ENCODE data around the gene NPM1. TPM values are rescaled to one million over a fixed set of nuclear protein-coding genes. Genes with fewer than 3 reads are reported as not detected.

NPM1 gene
- total RNA-seq, 5 donors from 2014 or later (not counting 1 experiment from before 2014, with no cell fraction given), result 940 to 1,150 (median 989) TPM

DNA sequence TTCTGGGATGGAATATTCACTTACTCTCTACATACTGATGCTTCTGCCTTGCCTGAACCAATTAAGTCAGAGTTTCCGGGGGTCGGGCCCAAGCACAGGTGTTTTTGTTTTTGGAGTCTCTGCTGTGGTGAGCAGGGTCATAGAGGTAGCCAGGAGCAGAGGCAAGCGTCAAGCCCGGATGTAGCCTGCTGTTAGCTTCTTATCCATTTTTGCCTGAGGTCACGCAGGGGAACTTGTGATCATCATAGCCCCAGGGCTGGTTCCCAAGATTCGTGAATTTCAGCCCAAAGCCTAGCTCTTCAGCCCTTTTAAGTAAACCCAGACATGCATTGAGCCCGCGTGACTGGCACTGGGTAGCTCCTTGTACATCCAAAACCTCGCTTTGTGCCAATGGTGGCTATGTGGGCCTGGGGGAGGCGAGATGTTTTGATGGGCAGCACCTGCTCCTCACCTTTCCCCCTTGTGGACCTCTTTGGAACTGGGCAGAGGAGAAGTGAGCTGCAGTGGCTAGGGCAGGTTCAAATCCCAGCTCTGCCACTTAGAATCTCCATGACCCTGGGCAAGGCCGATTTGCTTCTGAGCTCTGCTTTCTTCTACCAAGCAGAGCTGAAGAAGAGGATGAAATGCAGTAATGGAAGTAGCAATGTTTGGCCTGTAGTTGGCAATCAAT lies 65.5 kb downstream of the NPM1 start:
- Histone ChIP-seq H3K36me3 (ENCODE audit: control insufficient read depth in 2 of 2, extremely low read depth in 1 of 2, insufficient read depth in 1 of 2, low read length in 1 of 2) (no peaks in the 10 kb centered on the region), H3K27me3 (replicated peaks in 1 of 2; ENCODE audit: control insufficient read depth in 2 of 2, extremely low read depth in 1 of 2, insufficient read depth in 2 of 2, low read length in 1 of 2) (peaks cover 3 to 52% of the 10 kb centered on the region in 2 experiments), H3K27ac (ENCODE audit: low read length) (no peak overlapping the region), H3K9me3 (no peaks in the 10 kb centered on the region), H3K4me3 (ENCODE audit: control insufficient read depth in 1 of 2, extremely low read depth in 1 of 2, low read length in 1 of 2) (no peak overlapping the region), H3K4me1 (ENCODE audit: control insufficient read depth in 1 of 2, extremely low read depth in 1 of 2, insufficient read depth in 2 of 2, low read length in 2 of 2) (peaks cover 0 to 4% of the 10 kb centered on the region in 2 experiments)
- ChIA-PET POLR2A (interaction anchor here in 1 of 2 donors (0.6 kb wide), 1 partner anchor 9 kb away, joined by 3 read pairs; no protein-coding TSS in a partner anchor), CTCF (interaction anchor here in 1 of 2 donors (0.5 kb wide), 1 partner anchor 712 kb away, joined by 4 read pairs; no protein-coding TSS in a partner anchor)
- peaks cover 53 to 60% of the 10 kb centered on the region in 2 donors for H3K27me3 Mint-ChIP-seq
- no peak overlapping the region for H3K4me3 Mint-ChIP-seq
- DNase-seq (no peak), ATAC-seq (replicated peaks in 1 of 4) (no peak)
- H3K27ac Mint-ChIP-seq, result no peak overlapping the region
- no peaks in the 10 kb centered on the region for H3K9me3 Mint-ChIP-seq
- peaks cover 4 to 8% (median 6%) of the 10 kb centered on the region in 3 donors for H3K4me1 Mint-ChIP-seq
- no peaks in the 10 kb centered on the region for H3K36me3 Mint-ChIP-seq
- 87% methylated on average over 6 of the region's 11 CpGs for WGBS (ENCODE audit: insufficient coverage)

DNA sequence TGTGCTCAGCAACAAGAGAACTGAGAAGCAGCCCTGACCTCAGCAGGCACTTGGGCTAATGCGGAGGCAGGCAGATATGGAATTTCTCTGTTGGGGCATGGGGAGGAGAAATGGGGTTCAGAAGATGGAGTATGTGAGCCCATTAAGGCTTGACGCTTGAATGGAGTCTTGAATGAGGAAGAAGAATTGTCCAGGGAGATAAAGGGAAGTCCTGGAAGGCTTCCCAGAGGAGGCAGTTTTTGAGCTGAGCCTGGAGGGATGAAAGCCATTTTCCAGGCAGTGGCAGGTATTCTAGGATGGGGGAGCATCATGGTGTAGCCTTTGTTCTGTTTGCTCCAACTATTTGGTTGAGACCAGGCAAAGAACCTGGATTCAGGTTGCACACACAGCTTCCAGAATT lies 66.3 kb downstream of the NPM1 start:
- Histone ChIP-seq H3K9me3 (no peaks in the 10 kb centered on the region), H3K36me3 (ENCODE audit: control insufficient read depth in 2 of 2, extremely low read depth in 1 of 2, insufficient read depth in 1 of 2, low read length in 1 of 2) (no peaks in the 10 kb centered on the region), H3K4me3 (ENCODE audit: control insufficient read depth in 1 of 2, extremely low read depth in 1 of 2, low read length in 1 of 2) (no peak overlapping the region), H3K27me3 (replicated peaks in 1 of 2; ENCODE audit: control insufficient read depth in 2 of 2, extremely low read depth in 1 of 2, insufficient read depth in 2 of 2, low read length in 1 of 2) (peaks cover 3 to 46% of the 10 kb centered on the region in 2 experiments), H3K4me1 (ENCODE audit: control insufficient read depth in 1 of 2, extremely low read depth in 1 of 2, insufficient read depth in 2 of 2, low read length in 2 of 2) (peaks cover 0 to 4% of the 10 kb centered on the region in 2 experiments), H3K27ac (ENCODE audit: low read length) (no peak overlapping the region)
- H3K4me1 Mint-ChIP-seq, result peaks cover 4 to 8% (median 6%) of the 10 kb centered on the region in 3 donors
- H3K36me3 Mint-ChIP-seq, result no peaks in the 10 kb centered on the region
- no peak overlapping the region for H3K27ac Mint-ChIP-seq
- WGBS (ENCODE audit: insufficient coverage), result 95% methylated on average over 2 of the region's 2 CpGs
- CTCF ChIA-PET, result no interaction called here
- no peak overlapping the region for H3K4me3 Mint-ChIP-seq
- no peaks in the 10 kb centered on the region for H3K9me3 Mint-ChIP-seq
- no peak for DNase-seq
- no peak for ATAC-seq (replicated peaks in 1 of 4)
- POLR2A ChIA-PET, result no interaction called here
- peaks cover 45 to 52% of the 10 kb centered on the region in 2 donors for H3K27me3 Mint-ChIP-seq

DNA sequence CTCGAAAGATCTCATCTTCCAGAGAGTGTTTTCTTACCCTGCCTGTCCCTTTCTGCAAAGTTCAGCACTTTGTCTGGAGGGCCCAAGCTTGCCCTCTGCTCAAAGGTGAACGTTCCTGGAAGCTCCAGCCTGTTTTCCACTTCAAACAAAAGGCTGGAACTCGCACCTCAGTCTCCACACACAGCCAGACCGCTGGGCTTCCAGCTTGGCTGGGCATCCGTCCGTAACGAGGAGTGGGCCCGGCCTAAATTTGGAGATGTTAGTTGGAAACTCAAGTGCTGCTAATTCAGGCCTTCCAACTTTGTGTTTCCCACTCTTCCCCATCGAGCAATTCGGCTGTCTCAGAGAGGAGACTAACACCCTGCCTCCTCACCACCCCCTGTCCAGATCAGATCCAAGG lies 66.9 kb downstream of the NPM1 start:
- DNase-seq, result no peak
- no peaks in the 10 kb centered on the region for H3K36me3 Mint-ChIP-seq
- peaks cover 3 to 41% of the 10 kb centered on the region in 2 experiments for H3K27me3 ChIP-seq (replicated peaks in 1 of 2; ENCODE audit: control insufficient read depth in 2 of 2, extremely low read depth in 1 of 2, insufficient read depth in 2 of 2, low read length in 1 of 2)
- no peak overlapping the region for H3K27ac ChIP-seq (ENCODE audit: low read length)
- ChIA-PET POLR2A (no interaction called here), CTCF (no interaction called here)
- H3K27me3 Mint-ChIP-seq, result peaks cover 43 to 51% of the 10 kb centered on the region in 2 donors
- no peak overlapping the region for H3K4me3 ChIP-seq (ENCODE audit: control insufficient read depth in 1 of 2, extremely low read depth in 1 of 2, low read length in 1 of 2)
- H3K4me3 Mint-ChIP-seq, result no peak overlapping the region
- no peaks in the 10 kb centered on the region for H3K9me3 ChIP-seq
- peaks cover 4 to 8% (median 6%) of the 10 kb centered on the region in 3 donors for H3K4me1 Mint-ChIP-seq
- no peak for ATAC-seq (replicated peaks in 1 of 4)
- no peak overlapping the region for H3K27ac Mint-ChIP-seq
- no peaks in the 10 kb centered on the region for H3K9me3 Mint-ChIP-seq
- H3K4me1 ChIP-seq (ENCODE audit: control insufficient read depth in 1 of 2, extremely low read depth in 1 of 2, insufficient read depth in 2 of 2, low read length in 2 of 2), result peaks cover 0 to 4% of the 10 kb centered on the region in 2 experiments
- 73% methylated on average over 4 of the region's 10 CpGs for WGBS (ENCODE audit: insufficient coverage)
- no peaks in the 10 kb centered on the region for H3K36me3 ChIP-seq (ENCODE audit: control insufficient read depth in 2 of 2, extremely low read depth in 1 of 2, insufficient read depth in 1 of 2, low read length in 1 of 2)

DNA sequence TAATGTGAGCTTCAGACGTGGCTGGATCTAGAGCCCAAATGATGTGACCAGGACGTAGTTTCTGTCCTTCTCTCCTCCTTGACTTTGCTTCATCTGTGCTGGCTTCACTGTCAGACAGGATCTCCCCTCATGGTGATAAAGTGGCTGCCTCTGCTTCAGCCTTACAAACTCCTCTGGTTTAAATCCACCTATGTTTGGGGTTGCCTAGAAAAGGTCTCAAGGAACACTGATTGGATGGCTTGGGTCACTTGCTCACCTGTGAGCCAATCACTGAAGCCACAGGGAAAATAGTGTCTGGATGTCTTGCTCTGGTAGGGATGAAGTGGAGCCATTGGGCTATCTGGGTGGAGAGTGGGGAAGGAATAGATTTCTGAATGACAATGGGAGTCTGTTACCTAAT lies 67.9 kb downstream of the NPM1 start:
- Mint-ChIP-seq H3K27me3 (peaks cover 35 to 45% of the 10 kb centered on the region in 2 donors), H3K9me3 (no peaks in the 10 kb centered on the region), H3K4me1 (peaks cover 4 to 8% (median 6%) of the 10 kb centered on the region in 3 donors), H3K27ac (no peak overlapping the region), H3K4me3 (no peak overlapping the region), H3K36me3 (no peaks in the 10 kb centered on the region)
- Histone ChIP-seq H3K4me3 (ENCODE audit: control insufficient read depth in 1 of 2, extremely low read depth in 1 of 2, low read length in 1 of 2) (no peak overlapping the region), H3K27me3 (replicated peaks in 1 of 2; ENCODE audit: control insufficient read depth in 2 of 2, extremely low read depth in 1 of 2, insufficient read depth in 2 of 2, low read length in 1 of 2) (peaks cover 3 to 38% of the 10 kb centered on the region in 2 experiments), H3K9me3 (no peaks in the 10 kb centered on the region), H3K4me1 (ENCODE audit: control insufficient read depth in 1 of 2, extremely low read depth in 1 of 2, insufficient read depth in 2 of 2, low read length in 2 of 2) (peaks cover 0 to 4% of the 10 kb centered on the region in 2 experiments), H3K36me3 (ENCODE audit: control insufficient read depth in 2 of 2, extremely low read depth in 1 of 2, insufficient read depth in 1 of 2, low read length in 1 of 2) (no peaks in the 10 kb centered on the region), H3K27ac (ENCODE audit: low read length) (no peak overlapping the region)
- DNase-seq (no peak), ATAC-seq (replicated peaks in 1 of 4) (no peak)
- CTCF ChIA-PET, result no interaction called here
- POLR2A ChIA-PET, result no interaction called here
- WGBS (ENCODE audit: insufficient coverage), result 60% methylated on average over 2 of the region's 2 CpGs

DNA sequence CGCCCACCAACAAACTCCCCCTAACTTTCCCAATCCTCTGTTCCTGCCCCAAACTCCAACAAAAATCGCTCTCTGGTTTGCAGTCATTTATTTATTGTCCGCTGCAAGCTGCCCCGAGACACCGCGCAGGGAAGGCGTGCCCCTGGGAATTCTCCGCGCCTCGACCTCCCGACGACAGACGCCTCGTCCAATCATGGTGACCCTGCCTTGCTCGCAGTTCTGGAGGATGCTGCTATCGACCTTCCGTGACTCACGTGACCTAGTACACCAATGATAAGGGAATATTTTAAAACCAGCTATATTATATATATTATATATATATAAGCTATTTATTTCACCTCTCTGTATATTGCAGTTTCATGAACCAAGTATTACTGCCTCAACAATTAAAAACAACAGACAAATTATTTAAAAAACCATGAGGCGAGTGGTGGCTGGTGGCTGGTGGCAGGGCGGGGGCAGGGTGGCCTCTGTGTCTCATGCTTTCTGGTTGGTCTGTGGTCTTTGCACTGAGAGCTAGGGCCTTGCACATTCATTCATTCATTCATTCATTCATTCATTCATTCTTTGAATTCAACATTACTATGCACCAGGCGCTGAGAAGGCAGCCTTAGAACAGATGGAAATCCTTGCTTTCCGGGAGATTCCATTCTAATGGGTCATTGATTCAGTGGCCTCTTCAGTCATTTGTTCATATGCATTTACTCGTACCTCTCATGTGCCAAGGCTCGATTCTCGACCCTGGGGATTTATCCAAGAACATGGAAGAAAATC lies 69.7 kb downstream of the NPM1 start:
- H3K27ac ChIP-seq (ENCODE audit: low read length), result no peak overlapping the region
- ATAC-seq (replicated peaks in 1 of 4) (no peak), DNase-seq (no peak)
- Mint-ChIP-seq H3K36me3 (no peaks in the 10 kb centered on the region), H3K9me3 (no peaks in the 10 kb centered on the region), H3K27ac (no peak overlapping the region), H3K4me3 (no peak overlapping the region), H3K4me1 (peaks cover 0 to 2% (median 0%) of the 10 kb centered on the region in 3 donors), H3K27me3 (peaks cover 27 to 34% of the 10 kb centered on the region in 2 donors)
- CTCF ChIA-PET, result interaction anchor here in 1 of 2 donors (0.5 kb wide), 1 partner anchor 1863 kb away, joined by 3 read pairs; no protein-coding TSS in a partner anchor
- H3K27me3 ChIP-seq (replicated peaks in 1 of 2; ENCODE audit: control insufficient read depth in 2 of 2, extremely low read depth in 1 of 2, insufficient read depth in 2 of 2, low read length in 1 of 2), result peaks cover 0 to 34% of the 10 kb centered on the region in 2 experiments
- no peak overlapping the region for H3K4me3 ChIP-seq (ENCODE audit: control insufficient read depth in 1 of 2, extremely low read depth in 1 of 2, low read length in 1 of 2)
- POLR2A ChIA-PET, result no interaction called here
- 97% methylated on average over 7 of the region's 25 CpGs for WGBS (ENCODE audit: insufficient coverage)
- H3K4me1 ChIP-seq (ENCODE audit: control insufficient read depth in 1 of 2, extremely low read depth in 1 of 2, insufficient read depth in 2 of 2, low read length in 2 of 2), result no peaks in the 10 kb centered on the region
- H3K36me3 ChIP-seq (ENCODE audit: control insufficient read depth in 2 of 2, extremely low read depth in 1 of 2, insufficient read depth in 1 of 2, low read length in 1 of 2), result no peaks in the 10 kb centered on the region
- no peaks in the 10 kb centered on the region for H3K9me3 ChIP-seq

DNA sequence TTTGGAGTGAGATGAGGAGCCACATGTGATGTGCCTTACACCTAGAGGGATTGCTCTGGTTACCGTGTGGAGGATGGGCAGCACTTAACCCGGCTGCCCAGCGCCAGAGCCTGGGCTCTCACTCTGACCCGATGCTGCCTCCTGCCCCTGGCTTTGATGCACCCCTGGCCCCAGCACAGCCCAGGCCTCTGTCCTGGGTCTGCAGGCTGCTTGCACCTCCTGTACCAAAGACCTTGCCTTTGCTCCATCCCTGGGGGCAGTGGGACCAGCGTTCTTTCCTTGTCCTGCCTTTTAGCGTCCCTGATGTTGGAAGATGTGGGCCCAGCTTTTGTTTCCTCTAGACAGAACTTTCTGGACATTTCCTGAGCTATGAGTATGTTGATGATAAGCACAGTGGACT lies 72.2 kb downstream of the NPM1 start:
- ChIA-PET CTCF (no interaction called here), POLR2A (no interaction called here)
- Histone ChIP-seq H3K4me1 (ENCODE audit: control insufficient read depth in 1 of 2, extremely low read depth in 1 of 2, insufficient read depth in 2 of 2, low read length in 2 of 2) (no peaks in the 10 kb centered on the region), H3K27ac (ENCODE audit: low read length) (no peak overlapping the region), H3K9me3 (no peaks in the 10 kb centered on the region), H3K27me3 (replicated peaks in 1 of 2; ENCODE audit: control insufficient read depth in 2 of 2, extremely low read depth in 1 of 2, insufficient read depth in 2 of 2, low read length in 1 of 2) (peaks cover 0 to 27% of the 10 kb centered on the region in 2 experiments), H3K4me3 (ENCODE audit: control insufficient read depth in 1 of 2, extremely low read depth in 1 of 2, low read length in 1 of 2) (no peak overlapping the region), H3K36me3 (ENCODE audit: control insufficient read depth in 2 of 2, extremely low read depth in 1 of 2, insufficient read depth in 1 of 2, low read length in 1 of 2) (no peaks in the 10 kb centered on the region)
- 77% methylated on average over 6 of the region's 6 CpGs for WGBS (ENCODE audit: insufficient coverage)
- no peak for DNase-seq
- Mint-ChIP-seq H3K27me3 (peaks cover 18 to 30% of the 10 kb centered on the region in 2 donors), H3K27ac (no peak overlapping the region), H3K4me1 (no peaks in the 10 kb centered on the region), H3K9me3 (no peaks in the 10 kb centered on the region), H3K4me3 (no peak overlapping the region), H3K36me3 (no peaks in the 10 kb centered on the region)
- ATAC-seq (replicated peaks in 1 of 4), result no peak
